GM06990 (cell line): ENCODE data around the gene HS3ST4.

ENCODE experiments used
- DNase-seq: peaks from one replicate; pipeline ENCODE4 v3.0.0-alpha.2; 2011; ENCODE audit not compliant: insufficient read length; ENCODE audit errors: extremely low read depth
- H3K27me3 ChIP-seq: replicated peaks from 2 replicates; pipeline ENCODE4 v1.6.0; 2011; ENCODE audit warnings: low read length; ENCODE audit not compliant: control insufficient read depth, insufficient read depth
- H3K36me3 ChIP-seq: 2 replicates; pipeline ENCODE4 v1.5.1; 2011; ENCODE audit warnings: low read length; ENCODE audit not compliant: control insufficient read depth, insufficient read depth
- H3K4me3 ChIP-seq: replicated peaks from 2 replicates; pipeline ENCODE4 v1.5.1; 2011; ENCODE audit warnings: low read depth, mild to moderate bottlenecking, control low read depth, low read length
- TF ChIP-seq, protein P1 (sequence below): IDR thresholded peaks from 2 replicates; pipeline ENCODE4 v1.5.1; 2011; ENCODE audit warnings: low read length, control low read depth, mild to moderate bottlenecking, inconsistent platforms; ENCODE audit not compliant: insufficient read depth, poor library complexity, severe bottlenecking

HS3ST4 gene

DNA sequence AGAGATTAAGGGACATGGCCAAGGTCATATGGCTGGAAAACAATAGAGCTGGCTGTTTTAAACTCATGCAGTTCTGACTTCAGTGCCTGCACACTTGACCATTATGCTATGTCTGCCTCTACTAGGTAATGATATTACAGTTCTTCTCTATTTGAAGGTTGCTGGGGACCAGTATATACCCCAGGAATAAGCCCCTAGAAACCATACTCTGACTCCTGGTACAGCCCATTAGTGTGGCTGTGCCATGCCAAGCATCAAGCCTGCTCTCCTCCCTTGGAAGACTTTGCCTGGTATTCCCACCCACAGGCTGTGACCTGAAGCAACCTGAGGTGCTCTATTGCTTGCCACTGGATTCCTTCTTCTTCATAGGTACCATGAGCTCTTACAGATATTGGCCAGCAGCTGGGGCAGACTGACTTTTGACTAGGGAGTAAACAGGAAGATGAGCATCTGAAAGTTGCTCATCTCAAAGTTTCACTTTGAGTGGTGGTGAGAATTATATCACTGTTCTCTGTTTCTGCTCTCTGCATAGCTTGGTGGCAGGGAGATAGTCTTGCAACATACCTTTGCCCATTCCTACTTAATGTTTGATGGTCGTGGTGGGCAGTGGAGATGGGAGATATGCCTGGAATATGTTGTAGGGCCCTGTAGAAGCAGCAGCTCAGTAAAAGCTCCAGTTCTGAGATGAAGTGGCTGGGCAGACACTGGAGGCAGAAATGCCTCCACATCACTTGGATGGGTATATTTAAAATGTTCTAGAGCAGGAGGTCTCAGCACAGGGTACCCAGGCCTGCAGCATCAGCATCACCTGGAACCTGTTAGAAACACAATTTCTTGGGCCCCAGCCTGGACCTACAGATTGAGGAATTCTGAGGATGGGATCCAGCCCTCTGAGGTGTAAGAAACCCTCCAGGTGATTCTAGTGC is 274.7 kb downstream of the HS3ST4 start:
- TF ChIP-seq, protein P1, sequence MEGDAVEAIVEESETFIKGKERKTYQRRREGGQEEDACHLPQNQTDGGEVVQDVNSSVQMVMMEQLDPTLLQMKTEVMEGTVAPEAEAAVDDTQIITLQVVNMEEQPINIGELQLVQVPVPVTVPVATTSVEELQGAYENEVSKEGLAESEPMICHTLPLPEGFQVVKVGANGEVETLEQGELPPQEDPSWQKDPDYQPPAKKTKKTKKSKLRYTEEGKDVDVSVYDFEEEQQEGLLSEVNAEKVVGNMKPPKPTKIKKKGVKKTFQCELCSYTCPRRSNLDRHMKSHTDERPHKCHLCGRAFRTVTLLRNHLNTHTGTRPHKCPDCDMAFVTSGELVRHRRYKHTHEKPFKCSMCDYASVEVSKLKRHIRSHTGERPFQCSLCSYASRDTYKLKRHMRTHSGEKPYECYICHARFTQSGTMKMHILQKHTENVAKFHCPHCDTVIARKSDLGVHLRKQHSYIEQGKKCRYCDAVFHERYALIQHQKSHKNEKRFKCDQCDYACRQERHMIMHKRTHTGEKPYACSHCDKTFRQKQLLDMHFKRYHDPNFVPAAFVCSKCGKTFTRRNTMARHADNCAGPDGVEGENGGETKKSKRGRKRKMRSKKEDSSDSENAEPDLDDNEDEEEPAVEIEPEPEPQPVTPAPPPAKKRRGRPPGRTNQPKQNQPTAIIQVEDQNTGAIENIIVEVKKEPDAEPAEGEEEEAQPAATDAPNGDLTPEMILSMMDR = no peak
- Histone ChIP-seq H3K4me3 (no peak overlapping the region), H3K27me3 (no peaks in the 10 kb centered on the region), H3K36me3 (no peaks in the 10 kb centered on the region)
- no peak for DNase-seq

GRCh38 chr16:25977121-25977520 is 285.4 kb downstream of the HS3ST4 start:
- DNase-seq = no peak
- Histone ChIP-seq H3K4me3 (no peak overlapping the region), H3K27me3 (no peaks in the 10 kb centered on the region; the same call in 1 of the 2 replicates), H3K36me3 (no peaks in the 10 kb centered on the region)
- TF ChIP-seq, protein P1 = no peak

DNA sequence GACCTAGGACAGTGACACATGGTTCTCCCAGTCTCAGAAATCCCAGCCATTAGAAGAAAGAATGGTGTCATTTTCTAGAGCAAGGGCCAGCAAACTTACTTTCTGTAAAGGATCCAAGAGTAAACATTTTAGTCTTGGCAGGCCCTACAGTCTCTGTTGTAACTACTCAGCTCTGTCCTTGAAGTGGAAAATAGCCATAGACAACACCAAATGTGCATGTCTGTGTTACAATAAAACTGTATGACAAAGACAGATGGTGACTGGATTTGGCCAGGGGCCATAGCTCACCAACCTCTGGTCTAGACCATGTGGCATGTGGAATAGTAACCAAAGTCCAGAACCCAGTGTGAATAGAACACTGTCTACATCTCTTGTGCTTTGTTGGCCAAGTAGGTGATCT is 286.5 kb downstream of the HS3ST4 start:
- DNase-seq = no peak
- TF ChIP-seq, protein P1 = no peak
- Histone ChIP-seq H3K27me3 (no peaks in the 10 kb centered on the region), H3K36me3 (no peaks in the 10 kb centered on the region), H3K4me3 (no peak overlapping the region)

- Histone ChIP-seq H3K27me3 (no peaks in the 10 kb centered on the region; the same call in 1 of the 2 replicates), H3K4me3 (no peak overlapping the region), H3K36me3 (no peaks in the 10 kb centered on the region)
- DNase-seq = no peak
- TF ChIP-seq, protein P1 = no peak
These were observed 296.3 kb downstream of the HS3ST4 start for GRCh38 chr16:25988084-25988483.

GRCh38 chr16:25988882-25989281 is 297.1 kb downstream of the HS3ST4 start:
- no peak for DNase-seq
- H3K4me3 ChIP-seq = no peak overlapping the region
- no peaks in the 10 kb centered on the region; the same call in 1 of the 2 replicates for H3K27me3 ChIP-seq
- TF ChIP-seq, protein P1 = no peak
- H3K36me3 ChIP-seq = no peaks in the 10 kb centered on the region
